ENCODE data around the gene RPP30.
A peak's percentile ranks its signal among the peaks of the same experiment; 100 is the strongest.

The RPP30 gene

GRCh38 chr10:90857635-90858460 lies 13.9 kb upstream of the RPP30 start, which contains the start of gene HTR7:
Gene HTR7 (minus strand): TSS chr10:90858039. CDS start chr10:90857671, 368 bp downstream.
- H4K20me1 ChIP-seq (ENCODE audit: insufficient read depth, low read length) = no peaks in the 10 kb centered on the region

GRCh38 chr10:90858461-90858968 lies 13.3 kb upstream of the RPP30 start:
- Histone ChIP-seq H4K20me1 (ENCODE audit: insufficient read depth, low read length) (no peaks in the 10 kb centered on the region), H3K4me2 (ENCODE audit: low read depth, low read length) (peak overlapping the region; percentile 58; the same call in 1 of the 2 replicates), H3K4me3 (ENCODE audit: low read length) (peak overlapping the region; percentile 43; the same call in 1 of the 2 replicates), H3K9me2 (replicated peaks; ENCODE audit: insufficient read depth, low read length) (no peaks in the 10 kb centered on the region), H3K36me3 (replicated peaks; ENCODE audit: insufficient read depth, low read length) (no peaks in the 10 kb centered on the region), H3F3A (ENCODE audit: insufficient read depth, low read length) (no peaks in the 10 kb centered on the region), H3K27me3 (replicated peaks; ENCODE audit: insufficient read depth, low read length) (no peaks in the 10 kb centered on the region), H3K4me1 (ENCODE audit: low read length) (peaks cover 8% of the 10 kb centered on the region), H3K9ac (ENCODE audit: low read length) (no peak overlapping the region), H3K9me3 (replicated peaks; ENCODE audit: insufficient read depth, low read length) (no peaks in the 10 kb centered on the region), H3K79me2 (ENCODE audit: low read length) (no peaks in the 10 kb centered on the region), H2AFZ (ENCODE audit: low read length) (peak overlapping the region; percentile 61), H3K27ac (ENCODE audit: low read length) (no peak overlapping the region)
- TF ChIP-seq EZH2 (optimal IDR thresholded peaks at IDR 0.05; ENCODE audit: low read depth, low read length) (no peak), EZH2phosphoT487 (IDR thresholded peaks at IDR 0.05; ENCODE audit: low read length) (no peak), CTCF (IDR thresholded peaks at IDR 0.05; ENCODE audit: low read length) (no peak)
- DNase-seq = no peak

More at GRCh38 chr10:90857635-90858460, 13.9 kb upstream of the RPP30 start, which contains the start of gene HTR7:
- Histone ChIP-seq H3K4me1 (ENCODE audit: low read length) (peaks cover 8% of the 10 kb centered on the region), H3K27me3 (replicated peaks; ENCODE audit: insufficient read depth, low read length) (no peaks in the 10 kb centered on the region), H3K9me2 (replicated peaks; ENCODE audit: insufficient read depth, low read length) (no peaks in the 10 kb centered on the region), H3K9me3 (replicated peaks; ENCODE audit: insufficient read depth, low read length) (no peaks in the 10 kb centered on the region), H2AFZ (ENCODE audit: low read length) (peak within 1 kb of the TSS; percentile 64), H3K4me3 (ENCODE audit: low read length) (peak within 1 kb of the TSS; percentile 55), H3F3A (ENCODE audit: insufficient read depth, low read length) (no peaks in the 10 kb centered on the region), H3K4me2 (ENCODE audit: low read depth, low read length) (peak within 1 kb of the TSS; percentile 81; the same call in 1 of the 2 replicates), H3K9ac (ENCODE audit: low read length) (no peak within 1 kb of the TSS), H3K36me3 (replicated peaks; ENCODE audit: insufficient read depth, low read length) (no peaks in the 10 kb centered on the region), H3K79me2 (ENCODE audit: low read length) (no peaks in the 10 kb centered on the region), H3K27ac (ENCODE audit: low read length) (no peak within 1 kb of the TSS)
- peak; percentile 60 for DNase-seq
- peak; percentile 38 for TF ChIP-seq CTCF (IDR thresholded peaks at IDR 0.05; ENCODE audit: low read length)
- TF ChIP-seq EZH2 (optimal IDR thresholded peaks at IDR 0.05; ENCODE audit: low read depth, low read length) = no peak
- no peak for TF ChIP-seq EZH2phosphoT487 (IDR thresholded peaks at IDR 0.05; ENCODE audit: low read length)

GRCh38 chr10:90859321-90859751 lies 12.4 kb upstream of the RPP30 start:
- no peaks in the 10 kb centered on the region for H3K36me3 ChIP-seq (replicated peaks; ENCODE audit: insufficient read depth, low read length)
- H3F3A ChIP-seq (ENCODE audit: insufficient read depth, low read length) = no peaks in the 10 kb centered on the region
- no peak for DNase-seq
- H3K4me2 ChIP-seq (ENCODE audit: low read depth, low read length) = no peak overlapping the region
- no peak overlapping the region for H3K4me3 ChIP-seq (ENCODE audit: low read length)
- no peaks in the 10 kb centered on the region for H3K27me3 ChIP-seq (replicated peaks; ENCODE audit: insufficient read depth, low read length)
- H4K20me1 ChIP-seq (ENCODE audit: insufficient read depth, low read length) = no peaks in the 10 kb centered on the region
- H3K4me1 ChIP-seq (ENCODE audit: low read length) = peaks cover 8% of the 10 kb centered on the region
- H3K9ac ChIP-seq (ENCODE audit: low read length) = no peak overlapping the region
- H2AFZ ChIP-seq (ENCODE audit: low read length) = no peak overlapping the region
- H3K79me2 ChIP-seq (ENCODE audit: low read length) = no peaks in the 10 kb centered on the region
- H3K9me3 ChIP-seq (replicated peaks; ENCODE audit: insufficient read depth, low read length) = no peaks in the 10 kb centered on the region
- TF ChIP-seq EZH2 (optimal IDR thresholded peaks at IDR 0.05; ENCODE audit: low read depth, low read length) (no peak), CTCF (IDR thresholded peaks at IDR 0.05; ENCODE audit: low read length) (no peak), EZH2phosphoT487 (IDR thresholded peaks at IDR 0.05; ENCODE audit: low read length) (no peak)
- H3K9me2 ChIP-seq (replicated peaks; ENCODE audit: insufficient read depth, low read length) = no peaks in the 10 kb centered on the region
- no peak overlapping the region for H3K27ac ChIP-seq (ENCODE audit: low read length)
